NCI-H748 (cell line): ENCODE measurements around the gene ITCH.
A peak's percentile ranks its signal among the peaks of the same experiment; 100 is the strongest.
"Not testable (repeated sequence)": the region's sequence is repeated elsewhere in the genome, so short reads cannot be mapped to it uniquely, and the experiment has no call there.

Experiments
- DNase-seq: peaks from one replicate; lab custom pipeline; 2025; ENCODE audit not compliant: unreplicated experiment; lab: John Stamatoyannopoulos, UW

ITCH gene

GRCh38 chr20:34363062-34363464 is at the start of gene ITCH:
Gene ITCH, plus strand, starts transcription at chr20:34363273. Its CDS starts 30,539 bp downstream, at chr20:34393812.
- DNase-seq: peak; percentile 96

GRCh38 chr20:34315236-34315635 is 47.8 kb upstream of the ITCH start:
- no peak for DNase-seq

- no peak for DNase-seq
These were observed 46.8 kb upstream of the ITCH start for GRCh38 chr20:34316196-34316814.

- DNase-seq: no peak
These were observed 44.2 kb upstream of the ITCH start for GRCh38 chr20:34318609-34319443.

- DNase-seq: no peak
These were observed 42.2 kb upstream of the ITCH start for GRCh38 chr20:34320861-34321260.

GRCh38 chr20:34322267-34323105 is 40.6 kb upstream of the ITCH start:
- DNase-seq: no peak

- DNase-seq: no peak
These were observed 38.5 kb upstream of the ITCH start for GRCh38 chr20:34324541-34324940.

GRCh38 chr20:34328207-34328606 is 34.9 kb upstream of the ITCH start:
- DNase-seq: not testable (repeated sequence)

GRCh38 chr20:34328928-34329677 is 34.0 kb upstream of the ITCH start:
- DNase-seq: no peak

GRCh38 chr20:34330861-34331544 is 32.1 kb upstream of the ITCH start:
- DNase-seq: not testable (repeated sequence)

- no peak for DNase-seq
These were observed 31.2 kb upstream of the ITCH start for GRCh38 chr20:34331838-34332237.

- DNase-seq: no peak
These were observed 30.7 kb upstream of the ITCH start for GRCh38 chr20:34332262-34332920.

GRCh38 chr20:34333786-34334185 is 29.3 kb upstream of the ITCH start:
- DNase-seq: no peak

GRCh38 chr20:34334654-34335407 is 28.2 kb upstream of the ITCH start:
- no peak for DNase-seq

GRCh38 chr20:34337544-34337943 is 25.5 kb upstream of the ITCH start:
- DNase-seq: no peak

- DNase-seq: no peak
These were observed 24.9 kb upstream of the ITCH start for GRCh38 chr20:34337982-34338726.

- peak; percentile 37 for DNase-seq
These were observed 22.3 kb upstream of the ITCH start for GRCh38 chr20:34340726-34341125.

GRCh38 chr20:34341199-34341598 is 21.9 kb upstream of the ITCH start:
- not testable (repeated sequence) for DNase-seq
